Measurements from ENCODE around the gene SYNDIG1L.

DNA sequence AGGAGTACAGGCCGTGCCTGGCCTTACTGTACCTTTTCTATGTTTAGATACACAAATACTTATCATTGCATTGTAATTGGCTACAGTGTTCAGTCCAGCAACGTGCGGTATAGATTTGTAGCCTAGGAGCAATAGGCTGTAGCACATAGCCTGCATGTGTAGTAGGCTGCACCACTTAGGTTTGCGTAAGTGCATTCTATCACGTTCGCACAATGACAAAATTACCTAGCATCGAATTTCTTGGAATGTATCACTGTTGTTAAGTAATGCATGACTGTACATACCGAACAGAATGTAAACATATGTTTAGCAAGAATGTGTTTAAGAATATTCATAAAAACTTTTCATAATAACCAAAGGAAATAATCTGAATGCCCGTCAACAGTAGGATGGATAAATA is 45.8 kb downstream of the SYNDIG1L start:
- no peak for TF ChIP-seq EZH2 (optimal IDR thresholded peaks at IDR 0.05; ENCODE audit: low read depth, low read length)
- TF ChIP-seq, protein P1, sequence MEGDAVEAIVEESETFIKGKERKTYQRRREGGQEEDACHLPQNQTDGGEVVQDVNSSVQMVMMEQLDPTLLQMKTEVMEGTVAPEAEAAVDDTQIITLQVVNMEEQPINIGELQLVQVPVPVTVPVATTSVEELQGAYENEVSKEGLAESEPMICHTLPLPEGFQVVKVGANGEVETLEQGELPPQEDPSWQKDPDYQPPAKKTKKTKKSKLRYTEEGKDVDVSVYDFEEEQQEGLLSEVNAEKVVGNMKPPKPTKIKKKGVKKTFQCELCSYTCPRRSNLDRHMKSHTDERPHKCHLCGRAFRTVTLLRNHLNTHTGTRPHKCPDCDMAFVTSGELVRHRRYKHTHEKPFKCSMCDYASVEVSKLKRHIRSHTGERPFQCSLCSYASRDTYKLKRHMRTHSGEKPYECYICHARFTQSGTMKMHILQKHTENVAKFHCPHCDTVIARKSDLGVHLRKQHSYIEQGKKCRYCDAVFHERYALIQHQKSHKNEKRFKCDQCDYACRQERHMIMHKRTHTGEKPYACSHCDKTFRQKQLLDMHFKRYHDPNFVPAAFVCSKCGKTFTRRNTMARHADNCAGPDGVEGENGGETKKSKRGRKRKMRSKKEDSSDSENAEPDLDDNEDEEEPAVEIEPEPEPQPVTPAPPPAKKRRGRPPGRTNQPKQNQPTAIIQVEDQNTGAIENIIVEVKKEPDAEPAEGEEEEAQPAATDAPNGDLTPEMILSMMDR (IDR thresholded peaks at IDR 0.05; ENCODE audit: low read length) = no peak
